UCSD-AML1 (cell line): ENCODE results near the gene POLD4.

Source experiments
- DNase-seq: peaks from one replicate; lab custom pipeline; 2025; ENCODE audit not compliant: unreplicated experiment; lab: John Stamatoyannopoulos, UW

POLD4 gene

DNA sequence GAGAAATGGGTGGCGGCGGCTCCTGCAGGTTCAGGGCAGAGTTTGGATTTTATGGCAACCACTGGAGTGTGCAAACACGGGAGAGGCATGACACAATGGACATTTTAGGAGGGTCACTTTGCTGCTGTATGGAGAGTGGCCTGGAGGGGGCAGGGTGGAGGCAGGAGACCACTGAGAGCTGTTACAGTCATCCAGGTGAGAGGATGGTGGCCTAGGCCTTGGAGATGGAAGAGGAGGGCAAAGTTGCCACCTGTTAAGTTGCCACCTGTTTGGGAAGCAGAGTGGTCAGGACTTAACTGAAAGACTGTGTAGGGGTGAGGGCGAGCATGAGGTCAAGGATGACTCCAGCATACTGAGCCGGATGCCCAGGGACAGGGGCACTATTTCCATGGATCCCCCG lies 36.1 kb upstream of the POLD4 start:
- peak; percentile 37 for DNase-seq

DNA sequence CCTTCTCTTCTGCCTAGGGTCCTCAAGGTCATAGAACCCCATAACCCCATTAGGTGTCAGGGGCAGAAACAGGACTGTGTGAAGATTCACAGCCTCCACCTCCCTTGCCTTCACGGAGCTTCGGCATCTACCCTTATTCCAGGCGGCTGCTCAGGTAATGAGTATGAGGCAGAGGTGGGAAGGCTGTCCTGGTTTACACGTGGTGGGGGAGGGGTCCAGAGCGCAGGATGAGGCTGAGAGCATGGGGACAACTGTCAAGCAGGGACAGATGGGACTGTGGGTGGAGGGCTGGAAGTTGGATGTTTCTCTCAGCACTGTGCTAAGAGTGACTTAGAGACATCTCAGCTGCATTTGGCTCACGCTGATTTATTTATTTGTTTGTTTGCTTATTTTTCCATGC lies 34.2 kb upstream of the POLD4 start:
- DNase-seq, result no peak

DNA sequence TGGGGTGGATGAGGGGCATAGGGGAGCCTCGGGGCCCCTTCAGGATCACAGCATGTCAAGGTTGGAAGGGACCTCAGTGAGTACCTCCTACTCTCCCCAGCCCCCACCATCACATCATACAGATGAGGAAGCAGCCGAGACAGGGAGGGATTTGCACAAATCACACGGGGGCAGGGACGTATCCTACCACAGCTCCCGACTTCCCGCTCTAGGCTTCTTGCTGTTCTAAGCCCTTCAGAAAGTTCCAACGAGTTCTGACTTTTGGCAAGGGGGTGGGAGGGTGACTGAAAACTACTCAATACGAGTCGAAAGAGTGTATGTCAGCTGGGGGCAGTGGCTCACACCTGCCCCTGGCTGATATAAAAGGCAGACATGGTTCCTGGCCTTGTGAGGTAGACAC lies 33.7 kb upstream of the POLD4 start:
- DNase-seq, result no peak

DNA sequence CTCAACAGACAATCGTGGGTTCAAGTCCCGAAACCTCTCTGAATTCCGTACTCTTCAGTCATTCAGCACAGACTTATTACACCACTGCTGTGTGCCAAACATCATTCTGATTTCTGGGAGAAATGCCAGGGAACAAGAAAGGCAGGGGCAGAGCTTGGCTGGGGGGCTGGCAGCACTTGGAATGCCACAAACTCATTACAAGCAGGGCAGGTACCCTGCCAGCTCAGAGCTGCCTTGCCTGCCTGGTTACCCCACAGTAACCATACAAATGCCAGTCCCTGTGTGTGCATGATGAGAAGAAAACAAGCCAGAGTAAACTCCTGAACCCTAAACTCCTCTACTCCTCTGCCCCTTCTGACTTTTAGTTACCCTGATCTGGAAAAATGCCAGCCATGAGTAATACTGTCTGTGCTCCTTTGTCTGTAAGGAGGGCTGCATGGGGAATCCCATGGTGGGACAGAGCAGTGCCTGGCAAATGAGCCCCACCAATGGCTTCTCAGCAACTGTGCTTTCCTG lies 31.6 kb upstream of the POLD4 start:
- DNase-seq, result no peak

DNA sequence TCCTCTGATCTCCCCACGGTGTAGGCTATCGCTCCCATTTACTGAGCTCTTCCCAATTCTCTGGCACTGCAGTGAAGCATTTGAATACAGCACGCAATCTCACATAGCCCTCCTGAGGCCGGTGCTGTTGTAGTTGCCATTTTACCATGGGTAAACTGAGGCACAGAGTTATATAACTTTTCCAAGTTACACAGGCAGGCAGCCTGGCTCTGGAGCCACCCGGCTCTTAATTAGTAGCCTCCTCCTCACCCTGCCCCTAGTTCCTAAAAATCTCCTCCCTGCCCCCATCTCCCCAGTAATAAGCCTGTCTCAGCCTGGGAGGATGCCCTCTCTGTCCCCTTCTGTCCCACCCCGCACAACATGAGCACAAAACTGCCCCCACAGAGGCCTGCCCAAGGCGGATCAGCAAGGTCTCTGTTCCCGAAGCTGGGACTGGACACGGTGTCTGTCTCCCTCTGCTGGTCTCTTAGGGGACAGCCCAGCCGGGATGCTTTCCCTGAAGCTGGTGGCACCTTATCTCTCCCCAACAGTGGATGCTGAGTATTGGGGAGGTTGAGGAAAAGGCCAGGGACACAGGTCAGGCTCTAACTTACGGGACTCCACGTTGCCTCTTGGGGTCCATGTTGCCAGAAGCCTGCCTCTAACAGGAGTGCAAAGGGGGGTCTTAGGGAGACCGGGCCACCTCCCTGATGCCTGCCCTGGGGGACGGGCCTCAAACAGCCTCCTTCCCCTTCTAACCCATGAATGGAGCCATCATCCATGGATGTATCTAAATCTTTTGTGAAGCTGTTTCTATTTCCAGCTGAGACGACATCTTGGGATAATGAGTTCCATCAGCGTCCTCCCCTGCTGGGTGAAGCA lies 29.2 kb upstream of the POLD4 start:
- DNase-seq, result peak; percentile 80

DNA sequence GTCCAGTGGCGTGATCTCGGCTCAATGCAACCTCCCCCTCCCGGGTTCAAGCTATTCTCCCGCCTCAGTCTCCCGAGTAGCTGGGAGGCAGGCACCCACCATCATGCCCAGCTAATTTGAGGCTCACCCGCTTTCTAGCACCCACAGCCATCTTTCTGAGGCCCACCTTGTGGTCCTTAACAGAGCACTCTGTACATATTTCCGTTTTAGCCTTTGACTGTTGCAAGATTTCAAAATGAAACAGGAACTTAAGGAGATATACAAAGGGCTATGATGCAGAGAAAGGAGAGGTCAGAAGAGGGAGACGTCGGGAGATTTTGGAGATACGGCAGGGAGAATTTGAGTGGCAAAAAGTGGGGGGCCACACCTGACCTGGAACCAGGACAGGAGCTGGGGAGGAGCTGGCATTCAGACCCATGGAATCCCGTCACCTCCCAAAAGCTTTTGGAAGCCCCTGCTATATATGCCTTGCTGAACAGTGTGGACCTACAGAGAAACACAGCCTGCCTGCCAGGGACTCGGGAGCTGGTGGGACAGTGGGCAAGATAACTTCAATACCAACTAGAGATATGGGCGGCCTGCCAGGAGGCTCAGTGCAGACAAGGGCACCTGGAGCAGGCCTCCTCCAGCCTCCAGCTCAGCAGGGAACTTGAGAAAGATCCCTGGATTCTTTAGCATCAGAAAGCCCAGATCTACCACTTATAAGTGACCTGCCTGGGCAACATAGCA lies 28.1 kb upstream of the POLD4 start:
- DNase-seq, result no peak

DNA sequence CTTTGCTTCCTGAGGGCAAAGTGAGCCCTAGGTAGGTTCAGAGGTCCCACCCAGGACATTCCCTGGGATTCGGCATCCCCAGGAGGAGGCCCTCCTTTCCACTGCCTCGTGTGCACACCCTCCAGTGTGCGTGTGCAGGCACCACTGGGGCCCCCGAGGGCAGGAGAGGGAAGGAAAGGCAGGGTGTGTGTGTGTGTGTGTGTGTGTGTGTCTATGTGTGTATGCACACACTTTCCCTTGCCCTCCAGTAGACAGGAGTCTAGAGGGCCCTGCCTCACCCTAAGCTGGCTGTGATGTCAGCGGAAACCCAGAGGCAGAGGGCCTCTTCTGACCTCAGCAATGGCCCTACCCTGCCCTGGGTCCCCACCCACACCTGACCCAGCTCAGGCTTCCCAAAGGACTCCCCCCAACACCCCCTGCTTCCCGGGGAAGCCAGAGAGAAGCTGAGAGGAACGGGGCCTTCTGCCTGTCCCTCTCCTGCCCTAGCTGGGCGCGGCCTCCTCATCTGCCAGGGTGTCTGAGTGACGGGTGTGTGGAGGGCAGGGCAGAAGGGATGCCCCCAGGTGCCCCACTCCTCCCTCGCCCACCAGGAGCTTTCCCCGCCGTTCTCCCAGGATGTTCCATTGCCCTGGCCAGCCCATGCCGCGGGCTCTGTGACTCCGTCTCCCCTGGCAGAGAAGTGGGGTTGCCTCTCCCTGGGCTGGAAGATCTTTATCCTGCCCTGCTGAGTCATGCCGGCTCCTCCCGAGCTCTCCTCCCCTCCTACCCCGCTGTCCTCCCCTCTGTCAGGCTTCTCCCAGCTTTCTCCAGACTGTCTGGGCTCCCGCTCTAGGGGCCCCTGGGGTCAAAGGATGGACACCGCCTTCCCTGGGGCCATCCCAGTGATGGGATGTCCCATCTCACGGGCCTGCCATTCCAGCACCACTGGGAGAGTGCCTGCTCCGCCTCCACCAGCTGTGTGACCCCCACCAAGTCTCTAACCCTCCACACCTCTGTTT lies 26.0 kb upstream of the POLD4 start:
- DNase-seq, result no peak

DNA sequence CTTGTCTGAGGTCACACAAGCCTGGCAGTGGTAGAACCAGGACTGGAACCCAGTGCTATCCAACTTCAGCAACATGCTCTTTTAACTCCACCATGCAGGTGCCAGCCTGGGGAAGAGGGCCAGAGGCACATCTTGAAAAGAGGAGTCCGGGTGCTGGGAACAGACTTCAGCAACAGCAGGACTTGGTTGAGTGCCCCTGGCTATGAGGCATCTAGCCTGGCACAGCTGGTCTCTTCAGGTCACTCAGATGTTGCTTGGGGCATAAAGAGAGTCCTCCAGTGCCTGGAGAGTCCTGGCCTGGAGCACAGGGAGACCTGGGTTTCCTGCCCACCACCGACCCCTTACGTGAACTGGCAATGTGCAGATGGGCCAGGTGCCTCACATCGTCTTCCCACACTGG lies 25.2 kb upstream of the POLD4 start:
- DNase-seq, result no peak

DNA sequence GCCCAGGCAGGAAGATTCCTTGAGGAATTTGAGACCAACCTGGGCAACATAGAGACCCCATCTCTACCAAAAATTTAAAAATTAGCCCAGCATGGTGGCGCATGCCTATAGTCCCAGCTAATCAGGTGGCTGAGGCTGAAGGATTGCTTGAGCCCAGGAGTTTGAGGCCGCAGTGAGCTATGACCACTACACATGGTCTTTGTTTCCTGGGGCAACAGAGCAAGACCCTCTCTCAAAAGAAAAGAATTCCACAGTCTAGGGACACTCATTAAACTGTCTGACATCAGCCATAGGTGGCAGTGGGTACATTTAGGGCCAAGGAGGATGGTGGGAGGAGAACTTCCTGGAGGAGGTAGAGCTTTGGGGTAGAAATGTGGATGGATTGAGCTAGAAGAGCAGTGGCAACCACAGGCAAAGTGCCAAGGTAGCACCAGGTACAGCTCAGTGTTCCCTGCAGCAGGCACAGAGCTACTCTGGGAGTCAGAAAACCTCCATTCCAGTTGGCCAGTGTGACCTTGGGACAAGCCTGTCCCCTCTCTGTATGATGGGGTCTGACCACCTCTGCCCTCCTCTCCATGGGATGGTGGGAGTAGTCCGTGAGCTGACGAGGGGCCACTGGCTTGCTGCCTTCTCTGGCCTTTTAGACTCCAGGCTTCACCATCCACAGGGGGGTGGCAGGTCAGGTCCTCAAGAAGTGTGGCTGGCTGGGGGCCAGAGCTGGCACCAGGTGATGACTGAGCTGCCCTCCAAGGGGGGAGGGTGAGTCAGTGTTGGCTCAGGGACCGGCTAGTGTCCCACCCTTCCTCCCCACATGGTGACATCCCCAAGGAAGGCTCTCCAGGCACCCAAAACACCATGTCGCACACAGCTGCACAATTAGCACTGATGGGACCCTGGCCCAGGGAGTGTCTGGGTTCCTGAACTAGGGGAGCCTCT lies 23.8 kb upstream of the POLD4 start:
- no peak for DNase-seq

DNA sequence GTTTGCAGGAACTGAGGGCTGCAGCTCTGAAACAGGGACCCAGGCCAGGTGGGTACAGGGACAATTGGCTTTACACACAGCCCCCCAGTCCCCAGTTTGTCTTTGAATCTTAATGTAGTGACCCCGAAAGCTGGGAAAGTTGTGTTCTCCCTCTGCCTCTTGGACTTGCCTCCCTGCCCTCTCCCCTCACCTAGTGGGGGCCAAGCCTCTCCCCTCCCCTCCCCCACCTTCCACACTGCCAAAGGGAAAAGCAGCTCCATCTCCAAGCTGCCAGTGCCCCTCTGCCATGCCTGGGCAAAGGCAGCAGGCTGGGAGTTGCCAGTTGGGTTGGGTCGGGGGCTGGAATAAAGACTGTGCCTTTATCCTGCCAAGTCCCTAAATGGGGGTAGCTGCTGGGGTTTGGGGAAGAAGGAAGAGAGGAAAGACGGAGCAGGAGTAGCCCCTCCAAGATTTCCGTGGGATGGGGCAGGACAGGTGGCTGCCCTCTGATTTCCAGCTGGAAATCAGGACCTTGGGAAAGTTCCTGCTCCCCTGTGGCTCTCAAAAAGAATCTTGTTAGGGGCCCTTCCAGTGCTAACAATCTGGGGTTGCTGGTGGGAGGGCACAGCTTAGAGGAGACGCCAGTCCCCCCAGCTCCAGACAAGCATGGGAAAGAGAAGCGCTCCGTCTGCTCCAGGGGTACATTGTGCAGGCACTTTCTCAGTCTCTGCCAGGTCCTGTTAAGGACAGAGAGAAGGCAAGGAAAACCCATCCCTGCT lies 22.9 kb upstream of the POLD4 start:
- DNase-seq, result no peak

DNA sequence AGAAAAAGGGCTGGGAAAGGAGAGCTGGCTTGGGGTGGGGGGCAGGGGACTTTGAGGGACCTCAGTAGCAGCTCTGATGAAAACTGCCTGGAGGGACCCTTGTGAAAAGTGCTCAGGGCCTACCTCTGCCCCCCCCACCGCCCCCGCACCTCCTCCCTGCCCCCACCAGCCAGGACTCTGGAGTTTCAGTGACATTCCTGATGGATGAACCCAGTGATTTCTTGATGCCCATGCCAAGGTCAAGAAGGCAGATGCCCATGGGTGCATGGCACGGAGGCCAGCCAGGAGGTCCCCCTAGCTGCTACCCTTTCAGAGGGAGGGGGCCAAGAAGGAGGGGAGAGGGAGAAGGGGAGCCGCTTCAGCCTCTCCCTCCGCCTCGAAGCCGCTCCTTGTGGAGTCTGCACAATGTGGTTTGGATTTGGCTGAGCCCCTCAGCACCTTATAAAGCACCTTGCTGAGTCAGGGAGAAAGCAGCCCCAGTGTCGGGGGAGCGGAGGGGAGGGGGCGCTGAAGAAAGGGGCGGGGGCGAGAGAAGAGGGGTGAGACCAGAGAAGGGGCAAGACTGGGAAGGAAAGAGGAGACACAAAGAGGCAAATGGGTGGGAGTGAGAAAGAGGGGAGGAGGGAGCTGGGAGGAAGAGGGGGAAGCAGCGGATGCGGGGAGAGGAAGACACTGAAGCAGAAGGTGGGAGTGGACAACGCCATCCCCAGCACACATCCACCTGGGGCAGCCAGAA lies 22.1 kb upstream of the POLD4 start:
- no peak for DNase-seq

DNA sequence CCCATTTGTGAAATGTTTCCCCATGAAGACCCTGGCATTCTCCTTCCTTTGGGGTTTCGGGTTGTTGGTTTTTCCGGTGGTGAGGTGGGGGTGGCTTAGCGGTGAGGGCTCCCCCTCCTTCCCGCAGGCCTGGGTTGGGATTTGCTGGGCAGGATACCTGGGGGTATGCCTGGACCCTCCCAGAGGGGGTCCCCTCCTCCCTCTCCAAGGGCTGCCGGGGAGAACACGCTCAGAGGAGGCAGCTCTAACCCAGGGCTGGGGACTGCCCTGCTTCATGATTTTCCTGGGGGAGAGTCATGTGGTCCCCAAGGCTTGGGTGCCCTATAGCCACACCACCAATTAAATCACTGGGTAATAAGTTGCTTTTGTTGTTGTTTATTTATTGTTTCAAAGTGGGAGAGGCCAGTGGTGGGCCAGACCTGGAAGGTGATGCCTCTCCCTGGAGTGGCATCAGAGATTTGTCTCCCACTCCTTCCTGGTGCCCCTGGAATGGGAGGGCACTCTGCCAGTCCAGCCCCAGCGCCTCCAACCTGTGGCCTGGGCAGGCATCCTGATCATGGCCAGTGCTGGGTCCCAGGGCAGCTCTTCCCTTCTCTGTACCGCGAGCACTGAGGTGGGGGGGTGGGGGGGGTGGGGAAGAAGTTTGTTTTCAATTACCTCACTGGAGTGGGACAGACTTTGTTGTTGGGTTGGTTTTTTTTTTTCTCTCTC lies 21.4 kb upstream of the POLD4 start:
- DNase-seq, result no peak

DNA sequence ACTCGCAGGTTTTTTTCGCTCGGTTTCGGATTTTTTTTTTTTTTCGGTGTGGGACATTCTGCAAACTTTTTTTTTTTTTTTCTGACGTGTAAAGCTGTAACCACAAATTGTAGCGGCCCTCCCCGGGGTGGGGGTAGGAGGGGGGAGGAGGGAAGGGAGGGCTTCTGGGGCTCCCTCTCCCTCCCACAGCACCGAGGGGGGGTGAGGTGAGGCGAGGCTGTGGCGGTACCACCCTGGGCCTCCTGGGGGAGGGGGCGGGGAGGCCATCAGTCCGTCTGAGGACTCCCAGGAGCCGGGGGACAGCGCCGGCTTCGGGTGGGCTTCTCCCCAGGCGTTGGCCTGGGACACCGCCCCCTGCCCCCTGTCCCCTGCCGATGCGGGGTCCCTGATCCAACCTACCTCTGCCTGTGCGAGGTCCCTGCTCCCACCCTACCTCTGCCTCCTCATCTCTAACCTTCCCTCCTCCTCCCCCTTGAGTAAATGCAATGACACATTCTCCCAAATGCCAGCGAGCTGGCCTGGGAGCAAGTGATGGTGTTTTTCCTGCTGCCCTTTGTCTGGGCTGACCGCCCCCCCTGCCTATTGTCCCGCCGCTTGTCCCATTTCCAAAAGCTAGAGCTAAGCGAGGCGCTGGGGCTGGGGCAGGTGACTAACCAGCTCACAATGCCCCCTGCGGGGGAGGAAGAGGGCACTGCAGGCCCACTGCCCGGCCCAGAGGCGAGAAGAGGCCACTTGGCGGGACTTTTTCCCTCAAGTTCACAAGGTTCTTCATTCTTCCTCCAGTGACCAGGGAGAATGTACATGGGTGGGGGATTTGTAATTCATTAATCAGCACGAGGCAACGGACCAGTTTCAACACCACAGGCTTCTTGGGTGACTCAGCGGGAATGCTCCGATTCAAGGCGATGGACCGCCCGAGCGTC lies 20.6 kb upstream of the POLD4 start:
- DNase-seq, result peak; percentile 59

DNA sequence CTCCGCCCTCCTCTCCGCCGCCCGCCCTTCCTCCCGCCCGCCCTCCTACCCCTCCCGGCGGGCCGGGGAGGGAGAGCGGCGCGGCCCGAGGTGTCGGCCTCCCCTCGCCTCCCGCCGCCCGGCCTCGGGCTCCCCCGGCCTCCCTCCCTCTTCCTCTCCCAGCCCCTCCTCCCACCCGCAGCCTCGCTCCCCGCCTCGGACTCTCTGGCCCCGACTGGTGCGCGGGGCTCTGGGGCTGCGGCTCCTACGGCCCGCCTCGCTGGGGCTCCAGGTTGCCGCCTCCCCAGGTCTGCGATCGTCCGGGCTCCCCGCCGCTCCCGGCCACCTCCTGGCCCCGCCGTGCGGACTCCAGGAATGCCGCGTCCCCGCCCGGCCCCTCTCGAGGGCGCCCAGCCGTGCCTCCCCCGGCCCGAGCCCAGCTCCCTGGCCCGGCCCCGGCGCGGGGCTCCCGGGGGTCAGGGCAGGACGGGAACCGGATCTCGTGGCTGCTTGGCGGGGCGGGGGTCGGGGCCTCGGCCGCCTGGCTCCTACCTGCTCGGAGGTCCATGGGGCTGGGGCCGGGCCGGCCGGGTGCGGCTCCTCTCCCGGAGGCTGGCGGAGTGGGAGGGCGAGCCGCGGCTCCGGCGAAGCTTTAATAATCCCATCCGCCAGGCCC lies 19.8 kb upstream of the POLD4 start, which contains the start of gene CLCF1:
Gene CLCF1 (minus strand): TSS at position 606 of the 655 bp plus-strand sequence. CDS start 59 bp downstream, at position 547.
- DNase-seq, result peak; percentile 47

DNA sequence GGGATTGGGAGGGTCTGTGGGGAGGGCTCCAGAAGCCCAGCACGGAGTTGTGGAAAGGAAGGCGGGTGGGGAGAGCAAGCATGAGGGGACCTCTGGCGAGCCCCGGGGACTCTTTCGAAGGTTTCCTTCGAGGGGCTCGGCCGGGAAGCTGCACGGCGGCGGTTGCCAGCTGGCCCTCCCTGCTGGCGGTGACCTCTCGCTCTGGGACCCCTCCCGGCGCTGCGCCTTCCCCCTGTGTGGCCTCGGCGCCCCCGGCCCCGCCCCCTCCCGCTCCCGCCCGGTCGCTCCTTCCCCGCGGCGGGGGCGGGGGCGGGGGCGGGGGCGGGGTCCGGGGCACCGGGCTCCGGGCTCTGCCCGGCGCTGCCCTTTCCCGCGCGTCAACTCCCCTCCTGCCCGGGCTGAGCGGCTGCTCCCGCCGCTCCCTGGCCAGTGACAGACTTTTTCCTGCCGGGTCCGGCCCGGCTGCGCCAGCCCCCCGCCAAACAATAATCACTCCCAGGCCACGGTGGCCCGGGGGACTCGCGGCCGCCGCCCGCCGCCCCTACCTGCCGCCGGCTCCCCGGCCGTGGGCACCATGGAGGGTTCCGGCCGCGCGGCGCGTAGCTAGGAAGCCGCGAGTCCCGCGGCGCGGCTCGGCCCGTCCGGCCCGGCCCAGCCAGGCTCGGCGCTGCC lies 19.1 kb upstream of the POLD4 start:
- DNase-seq, result no peak

DNA sequence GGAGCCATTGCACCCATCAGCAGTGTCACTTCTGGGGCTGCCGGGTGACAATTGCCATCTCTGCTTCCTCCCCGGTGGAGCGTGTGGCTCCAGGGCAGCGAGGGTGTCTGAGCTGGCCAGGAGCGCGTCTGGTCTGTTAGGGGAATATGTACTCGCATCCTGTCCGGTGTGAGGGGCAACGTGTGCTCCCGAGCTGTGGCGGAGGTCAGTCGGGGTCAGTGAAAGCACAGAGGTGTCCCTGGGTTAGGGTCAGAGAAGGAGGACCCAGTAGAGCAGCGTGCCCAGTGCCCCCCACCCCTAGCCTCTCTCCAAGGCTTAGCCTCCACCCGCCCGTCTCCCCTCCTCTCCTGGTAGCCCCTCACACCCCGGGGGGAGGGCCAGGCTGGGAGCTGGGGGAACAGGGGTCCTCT lies 18.6 kb upstream of the POLD4 start:
- no peak for DNase-seq
